ENCODE data around the gene RENBP. TPM values are rescaled to one million over a fixed set of nuclear protein-coding genes. Genes with fewer than 3 reads are reported as not detected.

Gene RENBP
- total RNA-seq, 1 donor from 2014 or later, result 13.4 TPM

DNA sequence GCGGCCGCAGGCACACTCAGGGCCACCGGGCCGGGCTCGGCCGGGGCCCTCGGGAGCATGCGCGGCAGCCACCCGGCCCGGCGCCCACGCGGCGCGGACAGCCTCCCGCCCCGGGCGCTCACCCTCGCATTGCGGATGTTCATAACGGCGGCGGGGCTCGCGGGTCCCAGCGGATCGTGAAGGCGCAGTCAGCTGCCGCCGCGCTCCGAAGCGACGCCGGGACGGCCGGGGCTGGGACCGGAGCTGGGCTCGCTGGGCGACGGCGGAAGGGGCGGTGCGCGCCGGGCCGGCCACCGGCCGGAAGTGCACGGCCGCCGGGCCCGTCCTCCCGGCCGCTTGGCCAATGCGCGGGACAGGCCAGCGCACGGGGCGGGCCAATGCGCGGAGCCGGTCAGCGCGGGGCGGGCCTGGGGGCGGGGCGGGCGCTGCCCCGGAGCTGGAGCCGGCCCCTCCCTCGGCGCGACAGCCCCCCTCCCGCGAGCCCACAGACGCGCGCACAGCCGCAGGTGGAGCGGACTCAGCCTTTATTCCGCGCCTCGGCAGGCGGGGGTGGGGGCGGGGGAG, 9.6 kb downstream of the RENBP start, which contains the start of gene NAA10:
Gene NAA10 (minus strand): TSS at position 276 of the 564 bp plus-strand sequence. CDS start 133 bp downstream, at position 143.
- Mint-ChIP-seq H3K27me3 (ENCODE audit: low read depth) (no peaks in the 10 kb centered on the region), H3K36me3 (ENCODE audit: low read depth) (peaks cover 4% of the 10 kb centered on the region), H3K4me3 (ENCODE audit: unreplicated experiment) (peak within 1 kb of the TSS; percentile 81), H3K27ac (ENCODE audit: unreplicated experiment) (peak within 1 kb of the TSS; percentile 34), H3K9me3 (ENCODE audit: low read depth) (no peaks in the 10 kb centered on the region), H3K4me1 (ENCODE audit: low read depth) (peaks cover 10% of the 10 kb centered on the region)
- no peak for DNase-seq (ENCODE audit: low spot score)
- TF ChIP-seq, protein P1, sequence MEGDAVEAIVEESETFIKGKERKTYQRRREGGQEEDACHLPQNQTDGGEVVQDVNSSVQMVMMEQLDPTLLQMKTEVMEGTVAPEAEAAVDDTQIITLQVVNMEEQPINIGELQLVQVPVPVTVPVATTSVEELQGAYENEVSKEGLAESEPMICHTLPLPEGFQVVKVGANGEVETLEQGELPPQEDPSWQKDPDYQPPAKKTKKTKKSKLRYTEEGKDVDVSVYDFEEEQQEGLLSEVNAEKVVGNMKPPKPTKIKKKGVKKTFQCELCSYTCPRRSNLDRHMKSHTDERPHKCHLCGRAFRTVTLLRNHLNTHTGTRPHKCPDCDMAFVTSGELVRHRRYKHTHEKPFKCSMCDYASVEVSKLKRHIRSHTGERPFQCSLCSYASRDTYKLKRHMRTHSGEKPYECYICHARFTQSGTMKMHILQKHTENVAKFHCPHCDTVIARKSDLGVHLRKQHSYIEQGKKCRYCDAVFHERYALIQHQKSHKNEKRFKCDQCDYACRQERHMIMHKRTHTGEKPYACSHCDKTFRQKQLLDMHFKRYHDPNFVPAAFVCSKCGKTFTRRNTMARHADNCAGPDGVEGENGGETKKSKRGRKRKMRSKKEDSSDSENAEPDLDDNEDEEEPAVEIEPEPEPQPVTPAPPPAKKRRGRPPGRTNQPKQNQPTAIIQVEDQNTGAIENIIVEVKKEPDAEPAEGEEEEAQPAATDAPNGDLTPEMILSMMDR (IDR thresholded peaks at IDR 0.05), result no peak

- H3K27ac Mint-ChIP-seq (ENCODE audit: unreplicated experiment), result peak overlapping the region; percentile 34
- no peaks in the 10 kb centered on the region for H3K27me3 Mint-ChIP-seq (ENCODE audit: low read depth)
- TF ChIP-seq, protein P1 (IDR thresholded peaks at IDR 0.05), result no peak
- no peak for DNase-seq (ENCODE audit: low spot score)
- peaks cover 11% of the 10 kb centered on the region for H3K4me1 Mint-ChIP-seq (ENCODE audit: low read depth)
- peak overlapping the region; percentile 81 for H3K4me3 Mint-ChIP-seq (ENCODE audit: unreplicated experiment)
- peaks cover 4% of the 10 kb centered on the region for H3K36me3 Mint-ChIP-seq (ENCODE audit: low read depth)
- H3K9me3 Mint-ChIP-seq (ENCODE audit: low read depth), result no peaks in the 10 kb centered on the region
Observed at GRCh38 chrX:153934148-153934761, 10.2 kb downstream of the RENBP start.

GRCh38 chrX:153933748-153934147, 10.7 kb downstream of the RENBP start:
- DNase-seq (ENCODE audit: low spot score), result no peak
- no peaks in the 10 kb centered on the region for H3K27me3 Mint-ChIP-seq (ENCODE audit: low read depth)
- H3K27ac Mint-ChIP-seq (ENCODE audit: unreplicated experiment), result peak overlapping the region; percentile 34
- no peaks in the 10 kb centered on the region for H3K9me3 Mint-ChIP-seq (ENCODE audit: low read depth)
- TF ChIP-seq, protein P1 (IDR thresholded peaks at IDR 0.05), result no peak
- peak overlapping the region; percentile 81 for H3K4me3 Mint-ChIP-seq (ENCODE audit: unreplicated experiment)
- H3K36me3 Mint-ChIP-seq (ENCODE audit: low read depth), result peaks cover 4% of the 10 kb centered on the region
- peaks cover 15% of the 10 kb centered on the region for H3K4me1 Mint-ChIP-seq (ENCODE audit: low read depth)

DNA sequence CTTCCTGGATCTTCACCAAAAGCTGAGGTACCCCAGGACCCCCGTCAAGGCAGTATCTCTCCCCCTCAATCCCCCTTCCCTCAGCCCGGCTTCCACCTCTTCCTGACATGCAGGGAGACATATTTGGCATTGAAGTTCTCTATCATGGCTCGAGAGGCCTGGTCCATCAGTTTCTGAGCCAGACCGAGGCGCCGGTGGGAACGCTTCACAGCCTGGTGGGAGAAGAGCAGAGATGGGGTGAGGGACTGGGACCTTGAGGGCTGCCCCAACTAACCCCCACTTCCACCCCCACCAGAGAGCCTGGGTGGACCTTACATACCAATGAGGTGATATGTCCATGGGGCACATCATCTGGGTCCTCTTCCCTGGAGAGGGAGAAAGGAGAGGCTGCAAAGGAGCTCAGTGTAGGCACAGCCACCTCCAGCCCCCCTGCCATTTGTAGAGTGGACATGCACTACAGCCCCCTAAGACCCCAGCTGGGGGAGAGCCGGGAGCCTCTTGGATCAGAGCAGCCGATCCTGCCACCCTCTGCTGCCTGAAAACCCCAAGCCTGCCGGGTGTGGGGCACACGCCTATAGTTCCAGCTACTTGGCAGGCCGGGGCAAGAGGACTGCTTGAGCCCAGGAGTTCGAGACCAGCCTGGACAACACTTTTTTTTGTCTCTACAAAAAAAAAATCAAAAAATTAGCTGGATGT, 12.1 kb downstream of the RENBP start:
- H3K4me3 Mint-ChIP-seq (ENCODE audit: unreplicated experiment), result no peak overlapping the region
- no peaks in the 10 kb centered on the region for H3K27me3 Mint-ChIP-seq (ENCODE audit: low read depth)
- H3K4me1 Mint-ChIP-seq (ENCODE audit: low read depth), result peaks cover 23% of the 10 kb centered on the region
- DNase-seq (ENCODE audit: low spot score), result no peak
- TF ChIP-seq, protein P1 (IDR thresholded peaks at IDR 0.05), result no peak
- H3K36me3 Mint-ChIP-seq (ENCODE audit: low read depth), result peaks cover 4% of the 10 kb centered on the region
- H3K27ac Mint-ChIP-seq (ENCODE audit: unreplicated experiment), result no peak overlapping the region
- no peaks in the 10 kb centered on the region for H3K9me3 Mint-ChIP-seq (ENCODE audit: low read depth)

DNA sequence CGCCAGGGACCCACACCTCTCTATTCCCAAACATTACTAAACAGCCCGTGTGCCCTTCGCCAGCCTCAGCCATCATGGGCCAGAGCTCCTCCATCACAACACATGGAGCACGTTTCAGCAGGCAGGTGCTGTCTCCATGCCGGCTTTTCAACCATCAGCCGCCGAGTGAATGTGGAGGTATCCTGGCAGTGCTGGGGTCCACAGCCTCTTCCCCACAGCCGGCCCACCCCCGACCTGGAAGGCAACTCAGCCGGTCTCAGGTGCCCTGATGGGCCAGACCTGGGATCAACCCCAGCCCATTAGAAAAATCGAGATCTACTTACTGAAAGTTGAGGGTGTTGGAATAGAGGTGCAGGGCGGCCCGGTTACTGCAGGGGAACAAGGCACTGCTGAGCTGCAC, 12.7 kb downstream of the RENBP start:
- TF ChIP-seq, protein P1 (IDR thresholded peaks at IDR 0.05), result no peak
- DNase-seq (ENCODE audit: low spot score), result no peak
- H3K4me1 Mint-ChIP-seq (ENCODE audit: low read depth), result peaks cover 29% of the 10 kb centered on the region
- no peaks in the 10 kb centered on the region for H3K9me3 Mint-ChIP-seq (ENCODE audit: low read depth)
- H3K27me3 Mint-ChIP-seq (ENCODE audit: low read depth), result no peaks in the 10 kb centered on the region
- H3K4me3 Mint-ChIP-seq (ENCODE audit: unreplicated experiment), result no peak overlapping the region
- no peak overlapping the region for H3K27ac Mint-ChIP-seq (ENCODE audit: unreplicated experiment)
- H3K36me3 Mint-ChIP-seq (ENCODE audit: low read depth), result peaks cover 4% of the 10 kb centered on the region

Measured in chondrocyte (in vitro differentiated cells).